GM23248 (cell line): ENCODE results near the gene CNTN6. TPM values are rescaled to one million over a fixed set of nuclear protein-coding genes. Genes with fewer than 3 reads are reported as not detected.

Experiments used
- DNase-seq: peaks from one replicate; pipeline ENCODE4 v3.0.0-alpha.2; 2015
- H2AFZ ChIP-seq: fragments of 200-600 bp; sonication (generic); 2 replicates; pipeline ENCODE4 v1.6.1; 2016; ENCODE audit warnings: antibody characterized with exemption
- H3F3A ChIP-seq: fragments of 200-600 bp; sonication (generic); 2 replicates; pipeline ENCODE4 v1.6.1; 2016; ENCODE audit warnings: mild to moderate bottlenecking, antibody characterized with exemption, mixed run types; ENCODE audit not compliant: insufficient read depth
- H3K27ac ChIP-seq: fragments of 200-600 bp; sonication (generic); 2 replicates; pipeline ENCODE4 v1.5.1; 2016; ENCODE audit warnings: mild to moderate bottlenecking
- H3K27me3 ChIP-seq: fragments of 200-600 bp; sonication (generic); replicated peaks from 2 replicates; pipeline ENCODE4 v1.6.1; 2016; ENCODE audit warnings: mild to moderate bottlenecking; ENCODE audit not compliant: insufficient read depth
- H3K36me3 ChIP-seq: fragments of 200-600 bp; sonication (generic); 2 replicates; pipeline ENCODE4 v1.6.1; 2016; ENCODE audit warnings: low read depth, mild to moderate bottlenecking
- H3K4me1 ChIP-seq: fragments of 200-600 bp; sonication (generic); 2 replicates; pipeline ENCODE4 v1.6.1; 2016; ENCODE audit warnings: mild to moderate bottlenecking; ENCODE audit not compliant: insufficient read depth
- H3K4me2 ChIP-seq: fragments of 200-600 bp; sonication (generic); one replicate; pipeline ENCODE4 v1.6.1; 2016; ENCODE audit warnings: mild to moderate bottlenecking; ENCODE audit not compliant: unreplicated experiment
- H3K4me3 ChIP-seq: fragments of 200-600 bp; sonication (generic); 2 replicates; pipeline ENCODE4 v1.5.1; 2016; ENCODE audit warnings: mild to moderate bottlenecking
- H3K79me2 ChIP-seq: fragments of 200-600 bp; sonication (generic); 2 replicates; pipeline ENCODE4 v1.6.1; 2016; ENCODE audit warnings: mild to moderate bottlenecking; ENCODE audit not compliant: insufficient read depth
- H3K9ac ChIP-seq: fragments of 200-600 bp; sonication (generic); 2 replicates; pipeline ENCODE4 v1.6.1; 2016; ENCODE audit warnings: mild to moderate bottlenecking
- H3K9me2 ChIP-seq: fragments of 200-600 bp; sonication (generic); 2 replicates; pipeline ENCODE4 v1.6.1; 2016; ENCODE audit warnings: mixed run types, mild to moderate bottlenecking, moderate library complexity; ENCODE audit not compliant: insufficient read depth
- H3K9me3 ChIP-seq: fragments of 200-600 bp; sonication (generic); one replicate; pipeline ENCODE4 v1.6.1; 2017; ENCODE audit warnings: low read depth
- H4K20me1 ChIP-seq: fragments of 200-600 bp; sonication (generic); 2 replicates; pipeline ENCODE4 v1.6.0; 2016; ENCODE audit not compliant: insufficient read depth
- EZH2 ChIP-seq: fragments of 200-600 bp; sonication (generic); IDR thresholded peaks from 2 replicates; pipeline ENCODE4 v1.6.1; 2018; ENCODE audit warnings: antibody characterized with exemption, mild to moderate bottlenecking; ENCODE audit not compliant: insufficient read depth, poor library complexity, severe bottlenecking
- EZH2phosphoT487 ChIP-seq: fragments of 200-600 bp; sonication (generic); IDR thresholded peaks from 2 replicates; pipeline ENCODE4 v1.6.1; 2018; ENCODE audit warnings: antibody characterized with exemption, moderate library complexity, mild to moderate bottlenecking, low read depth; ENCODE audit not compliant: insufficient read depth
- WGBS, 2 experiments: methylation state at CpG; one replicate each; pipeline ENCODE4 v1.1.6; 2015 to 2017; ENCODE audit warnings: low lambda C conversion rate in 2 of 2, low coverage in 1 of 2; ENCODE audit errors: missing lambda C conversion rate in 2 of 2; 5-methylcytosine and 5-hydroxymethylcytosine counted together
- in situ Hi-C: fragments of 300-500 bp; cut with MboI; formaldehyde crosslinking; loops from 2 replicates; pipeline ENCODE4 v1.15.0; 2020
- polyA plus RNA-seq: library from polyadenylated mRNA; unstranded; fragments of >200 nt; fragmentation: Nextera tagmentation; extraction: Ambion mirVana; gene quantifications from 2 replicates; pipeline ENCODE4 v1.2.1, GENCODE V29; 2016
- total RNA-seq: library from RNA; depleted of rRNA; stranded (reverse); fragments of >200 nt; shearing (Covaris generic); gene quantifications from 2 replicates; pipeline ENCODE4 v1.2.3, GENCODE V29; 2014

Gene CNTN6
- total and polyA plus RNA-seq, 2 experiments from 2014 or later, result not detected

DNA sequence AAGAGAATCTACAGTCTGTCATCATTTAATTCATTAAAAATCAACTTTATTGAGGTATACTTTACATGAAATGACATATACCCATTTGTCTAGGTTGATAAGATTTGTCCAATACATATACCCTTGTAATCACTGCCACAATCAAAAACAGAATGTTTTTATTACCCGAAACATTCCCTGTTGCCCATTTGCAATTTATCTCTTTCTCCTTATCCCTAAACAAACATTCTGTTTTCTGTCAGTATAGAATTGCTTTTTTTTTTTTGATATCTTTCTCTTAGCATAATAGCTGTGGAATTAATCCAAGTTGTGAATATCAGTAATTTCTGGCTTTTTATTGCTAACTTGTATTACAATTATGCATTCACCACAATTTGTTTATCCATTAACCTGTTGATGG lies 4.3 kb upstream of the CNTN6 start:
- Histone ChIP-seq H3K9me2 (no peaks in the 10 kb centered on the region), H4K20me1 (no peaks in the 10 kb centered on the region), H3K27ac (no peak overlapping the region), H2AFZ (no peak overlapping the region), H3K9ac (no peak overlapping the region), H3F3A (peaks cover 10% of the 10 kb centered on the region; the same call in 1 of the 2 replicates), H3K27me3 (no peaks in the 10 kb centered on the region), H3K4me3 (no peak overlapping the region), H3K36me3 (no peaks in the 10 kb centered on the region), H3K4me1 (peaks cover 19% of the 10 kb centered on the region), H3K4me2 (no peak overlapping the region), H3K79me2 (no peaks in the 10 kb centered on the region), H3K9me3 (no peaks in the 10 kb centered on the region)
- in situ Hi-C loops, result no loop called here
- 93 to 95% methylated on average over 1 of the region's 1 CpG for WGBS, 2 experiments
- no peak for DNase-seq
- TF ChIP-seq EZH2phosphoT487 (no peak), EZH2 (no peak)

DNA sequence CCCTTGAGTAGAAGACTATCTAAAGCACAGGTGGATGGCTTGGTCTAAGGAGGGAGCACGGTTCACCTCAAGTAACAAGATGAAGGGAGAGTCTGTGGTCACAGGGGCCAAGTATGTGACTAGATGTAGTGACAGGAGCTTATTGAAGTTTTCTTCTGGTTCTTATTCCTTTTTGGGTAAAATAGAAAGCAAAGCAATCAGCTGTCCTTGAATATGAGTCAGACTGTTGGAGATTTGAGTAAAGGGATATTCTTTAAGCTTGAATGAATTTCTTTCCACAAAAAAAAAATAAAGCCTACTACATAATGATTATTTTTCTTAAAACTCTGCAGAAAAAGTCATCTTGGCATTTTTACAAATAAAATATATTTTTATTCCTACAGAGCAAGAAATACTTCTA lies 1.5 kb upstream of the CNTN6 start:
- H3K4me1 ChIP-seq, result peaks cover 19% of the 10 kb centered on the region
- no peaks in the 10 kb centered on the region for H4K20me1 ChIP-seq
- H3K4me3 ChIP-seq, result no peak overlapping the region
- H3K9me3 ChIP-seq, result no peaks in the 10 kb centered on the region
- 69 to 73% methylated on average over 1 of the region's 1 CpG for WGBS, 2 experiments
- in situ Hi-C loops, result no loop called here
- no peak for DNase-seq
- H3K79me2 ChIP-seq, result no peaks in the 10 kb centered on the region
- H3K9me2 ChIP-seq, result no peaks in the 10 kb centered on the region
- H3K27me3 ChIP-seq, result 0 out of 2 replicates have a peak, but pooled peaks cover 4% of the 10 kb centered on the region
- no peak overlapping the region for H3K9ac ChIP-seq
- H3F3A ChIP-seq, result peaks cover 8% of the 10 kb centered on the region; the same call in 1 of the 2 replicates
- no peaks in the 10 kb centered on the region for H3K36me3 ChIP-seq
- no peak overlapping the region for H3K27ac ChIP-seq
- no peak overlapping the region for H2AFZ ChIP-seq
- H3K4me2 ChIP-seq, result no peak overlapping the region
- TF ChIP-seq EZH2phosphoT487, result no peak
- no peak for TF ChIP-seq EZH2

DNA sequence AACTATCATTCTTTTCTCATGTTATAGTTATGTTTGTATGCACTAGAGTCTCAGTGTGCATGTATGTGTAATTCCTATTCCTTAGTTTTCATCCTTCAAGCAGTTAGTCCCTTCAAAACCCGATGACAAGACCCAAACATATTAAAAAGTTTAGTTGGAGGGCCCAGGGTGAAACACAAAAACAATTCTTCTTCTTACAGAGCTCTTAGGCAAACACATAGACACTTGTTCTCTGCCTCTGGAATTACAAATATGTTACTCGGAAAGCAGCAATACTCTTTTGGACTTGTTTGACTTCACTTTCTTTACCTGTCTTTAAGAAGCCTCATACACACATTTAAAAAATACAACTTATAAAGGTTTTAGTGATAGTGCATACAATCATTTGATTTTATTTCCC lies 763 bp upstream of the CNTN6 start:
- Histone ChIP-seq H2AFZ (no peak overlapping the region), H3K36me3 (no peaks in the 10 kb centered on the region), H3F3A (peaks cover 5% of the 10 kb centered on the region; the same call in 1 of the 2 replicates), H3K27me3 (0 out of 2 replicates have a peak, but pooled peaks cover 4% of the 10 kb centered on the region), H3K27ac (no peak overlapping the region), H3K4me2 (no peak overlapping the region), H3K9me2 (no peaks in the 10 kb centered on the region), H4K20me1 (no peaks in the 10 kb centered on the region), H3K9me3 (no peaks in the 10 kb centered on the region), H3K4me3 (no peak overlapping the region), H3K4me1 (peaks cover 12% of the 10 kb centered on the region), H3K9ac (no peak overlapping the region), H3K79me2 (no peaks in the 10 kb centered on the region)
- 72 to 88% methylated on average over 2 of the region's 2 CpGs for WGBS, 2 experiments
- in situ Hi-C loops, result no loop called here
- DNase-seq, result no peak
- TF ChIP-seq EZH2, result no peak
- TF ChIP-seq EZH2phosphoT487, result no peak

DNA sequence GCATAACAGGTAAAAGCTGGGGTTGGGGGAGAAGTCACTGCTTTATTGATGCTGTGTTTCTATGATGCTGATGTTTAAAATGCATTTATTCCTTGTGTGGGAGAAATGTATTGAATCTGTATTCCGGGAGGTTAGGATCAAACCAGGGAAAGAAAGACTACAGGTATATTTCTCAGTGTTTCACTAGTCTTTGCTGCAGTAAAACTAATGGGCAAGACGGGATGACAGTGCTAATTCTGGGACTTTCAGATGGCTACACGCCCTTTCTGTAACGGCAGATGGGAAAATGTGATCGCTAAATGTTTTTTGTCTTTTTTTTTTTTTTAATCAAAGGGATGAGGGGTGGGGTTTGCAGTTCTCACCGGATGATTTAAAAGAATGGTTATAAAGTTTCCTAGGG lies 393 bp downstream of the CNTN6 start:
- in situ Hi-C loops, result no loop called here
- no peaks in the 10 kb centered on the region for H3K9me2 ChIP-seq
- no peak overlapping the region for H3K4me2 ChIP-seq
- H3F3A ChIP-seq, result no peaks in the 10 kb centered on the region
- 39 to 44% methylated on average over 6 of the region's 6 CpGs for WGBS, 2 experiments
- no peak overlapping the region for H3K4me3 ChIP-seq
- TF ChIP-seq EZH2phosphoT487 (no peak), EZH2 (no peak)
- 0 out of 2 replicates have a peak, but pooled peaks cover 4% of the 10 kb centered on the region for H3K27me3 ChIP-seq
- no peaks in the 10 kb centered on the region for H3K79me2 ChIP-seq
- no peak overlapping the region for H2AFZ ChIP-seq
- peaks cover under 1% of the 10 kb centered on the region; the same call in 1 of the 2 replicates for H3K4me1 ChIP-seq
- no peak for DNase-seq
- no peak overlapping the region for H3K9ac ChIP-seq
- H4K20me1 ChIP-seq, result no peaks in the 10 kb centered on the region
- H3K27ac ChIP-seq, result no peak overlapping the region
- no peaks in the 10 kb centered on the region for H3K36me3 ChIP-seq
- H3K9me3 ChIP-seq, result no peaks in the 10 kb centered on the region

DNA sequence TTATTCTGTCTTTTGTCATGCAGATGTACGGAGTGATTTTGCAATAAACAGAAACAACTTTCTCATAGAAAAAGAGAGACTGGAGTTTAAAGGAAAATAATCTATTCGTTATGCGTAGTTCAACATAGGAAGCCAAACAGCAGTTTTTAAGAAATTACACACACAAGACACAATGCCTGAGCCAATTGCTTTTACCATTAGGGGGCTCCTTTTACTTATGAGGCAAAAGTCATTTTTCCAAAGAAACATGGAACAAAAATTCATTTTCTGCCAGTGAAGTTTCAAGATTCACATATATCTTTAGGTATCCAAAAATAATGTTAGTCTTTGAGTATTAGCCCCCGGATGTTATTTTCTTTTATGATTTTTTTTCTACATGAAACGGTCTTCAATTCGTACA lies 10.7 kb downstream of the CNTN6 start:
- Histone ChIP-seq H3K79me2 (no peaks in the 10 kb centered on the region), H3K4me1 (no peaks in the 10 kb centered on the region), H3K4me3 (no peak overlapping the region), H3K9me3 (no peaks in the 10 kb centered on the region), H3K9me2 (no peaks in the 10 kb centered on the region), H3K4me2 (no peak overlapping the region), H3K27me3 (no peaks in the 10 kb centered on the region), H3F3A (no peaks in the 10 kb centered on the region), H3K9ac (no peak overlapping the region), H3K27ac (no peak overlapping the region), H4K20me1 (no peaks in the 10 kb centered on the region), H3K36me3 (no peaks in the 10 kb centered on the region), H2AFZ (no peak overlapping the region)
- 85% methylated on average over 6 of the region's 6 CpGs for WGBS, 2 experiments
- in situ Hi-C loops, result no loop called here
- TF ChIP-seq EZH2phosphoT487 (no peak), EZH2 (no peak)
- DNase-seq, result peak; percentile 25
